SW 1271 (cell line): Measurements from ENCODE around the gene PSME2.

Experiments
- DNase-seq, 2 experiments: peaks; one replicate each; lab custom pipeline; 2025; lab: John Stamatoyannopoulos, UW

PSME2 gene

DNA sequence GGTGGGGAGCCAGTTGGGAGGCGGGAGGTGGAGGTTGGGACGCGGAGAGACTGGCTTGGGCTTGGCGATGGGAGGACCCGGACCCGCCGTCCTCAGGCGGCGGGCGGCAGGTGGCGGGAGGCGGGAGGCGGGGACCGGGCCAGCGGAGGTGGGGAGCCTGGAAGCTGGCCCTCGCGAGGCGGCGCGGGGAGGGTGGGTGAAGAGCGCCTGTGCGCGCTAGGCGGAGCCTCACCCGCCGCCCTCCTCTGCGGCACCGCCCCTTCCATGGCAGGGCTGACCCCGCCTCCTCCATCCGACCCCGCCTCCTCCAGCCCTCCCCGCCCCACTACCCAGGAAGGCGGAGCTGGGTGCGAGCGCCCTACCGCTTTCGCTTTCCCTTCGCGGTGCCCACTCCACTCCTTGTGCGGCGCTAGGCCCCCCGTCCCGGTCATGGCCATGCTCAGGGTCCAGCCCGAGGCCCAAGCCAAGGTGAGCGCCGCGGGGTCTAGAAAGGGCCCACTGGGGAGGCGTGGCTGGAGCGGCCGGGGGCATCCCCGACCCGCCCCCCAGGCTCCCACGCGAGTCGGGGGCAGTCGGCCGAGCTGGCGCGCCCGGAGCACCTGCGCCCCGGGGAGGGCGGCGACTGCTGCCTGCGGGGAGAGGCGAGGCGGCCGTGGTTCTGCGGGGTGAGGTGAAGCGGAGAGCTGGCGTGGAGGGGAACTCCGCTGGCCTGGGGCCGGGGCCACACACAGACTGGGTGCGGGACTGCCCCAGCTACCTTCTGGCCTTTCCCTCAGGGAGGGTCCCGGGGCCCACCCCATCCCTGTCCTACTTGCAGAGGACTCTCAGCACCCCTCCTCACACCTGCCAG, 10.4 kb downstream of the PSME2 start, which contains the start of gene PSME1:
PSME1 (plus strand) TSS at position 361 of the 850 bp plus-strand sequence; CDS start at position 430, 69 bp downstream.
- DNase-seq = peak; percentile 53 to 86

DNA sequence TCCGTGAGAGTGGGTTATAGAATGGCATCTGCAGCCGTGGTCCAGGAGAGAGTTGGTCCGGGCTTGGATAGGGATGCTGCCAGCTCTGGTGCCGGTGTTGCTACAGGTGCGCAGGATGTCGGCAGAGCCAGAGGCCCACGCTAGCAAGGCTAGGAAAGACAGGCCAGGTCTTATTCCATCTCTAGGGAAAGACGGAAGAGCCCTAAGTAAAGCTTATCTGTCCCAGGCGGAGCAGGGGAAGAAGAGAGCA, 10.9 kb downstream of the PSME2 start:
- DNase-seq = no peak

DNA sequence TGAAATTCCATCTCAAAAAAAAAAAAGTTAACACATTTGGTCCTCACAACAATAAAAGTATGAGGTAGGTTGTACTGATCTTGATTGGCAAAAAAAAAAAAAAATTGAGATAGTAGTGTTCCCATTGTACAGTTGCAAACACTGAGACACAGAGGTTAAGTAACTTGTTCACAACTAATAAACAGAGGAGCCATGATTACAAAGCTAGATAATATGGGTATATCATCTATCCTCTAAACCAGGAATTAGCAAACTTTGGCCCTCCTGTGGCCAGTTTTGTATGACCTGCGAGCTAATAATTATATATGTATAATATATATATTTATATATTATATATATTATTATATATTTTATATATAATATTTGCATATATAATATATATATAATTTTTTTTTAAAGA, 12.7 kb downstream of the PSME2 start:
- no peak for DNase-seq

DNA sequence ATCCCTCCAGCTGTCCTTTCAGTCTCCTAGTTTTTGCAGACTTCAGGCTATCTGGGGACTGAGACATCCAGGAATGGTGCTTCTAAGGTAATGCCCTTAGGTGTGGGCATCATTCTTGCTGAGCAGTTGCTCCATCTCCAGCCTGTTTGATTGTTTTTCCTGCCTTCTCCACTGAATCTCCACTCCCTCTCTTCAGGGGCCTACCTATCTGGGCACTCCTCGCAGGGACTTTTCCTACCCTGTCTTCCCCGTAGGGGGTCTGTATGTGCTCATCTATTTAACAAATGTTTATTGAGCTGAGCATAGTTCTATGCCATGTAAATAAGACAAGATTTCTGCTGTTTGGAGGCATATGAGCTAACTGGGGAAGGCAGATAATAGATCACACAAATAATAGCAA, 13.4 kb downstream of the PSME2 start:
- DNase-seq = no peak

DNA sequence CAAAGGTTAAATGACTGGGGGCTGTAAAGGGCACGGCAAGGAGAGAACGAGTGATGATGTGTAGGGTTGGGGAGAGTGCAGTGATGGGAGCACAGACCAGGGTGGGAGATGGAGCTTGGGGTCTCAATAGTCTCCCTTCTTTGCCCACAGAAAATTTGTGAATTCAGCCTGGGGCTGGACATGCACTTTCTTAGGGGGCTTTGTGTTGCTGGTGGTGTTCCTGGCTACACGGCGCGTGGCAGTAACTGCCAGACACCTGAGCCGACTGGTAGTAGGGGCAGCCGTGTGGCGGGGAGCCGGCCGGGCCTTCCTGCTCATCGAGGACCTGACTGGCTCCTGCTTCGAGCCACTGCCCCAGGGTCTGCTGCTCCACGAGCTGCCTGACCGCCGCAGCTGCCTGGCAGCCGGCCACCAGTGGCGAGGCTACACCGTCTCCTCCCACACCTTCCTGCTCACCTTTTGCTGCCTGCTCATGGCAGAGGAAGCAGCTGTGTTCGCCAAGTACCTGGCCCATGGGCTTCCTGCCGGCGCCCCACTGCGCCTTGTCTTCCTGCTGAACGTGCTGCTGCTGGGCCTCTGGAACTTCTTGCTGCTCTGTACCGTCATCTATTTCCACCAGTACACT, 14.2 kb downstream of the PSME2 start:
- no peak for DNase-seq

DNA sequence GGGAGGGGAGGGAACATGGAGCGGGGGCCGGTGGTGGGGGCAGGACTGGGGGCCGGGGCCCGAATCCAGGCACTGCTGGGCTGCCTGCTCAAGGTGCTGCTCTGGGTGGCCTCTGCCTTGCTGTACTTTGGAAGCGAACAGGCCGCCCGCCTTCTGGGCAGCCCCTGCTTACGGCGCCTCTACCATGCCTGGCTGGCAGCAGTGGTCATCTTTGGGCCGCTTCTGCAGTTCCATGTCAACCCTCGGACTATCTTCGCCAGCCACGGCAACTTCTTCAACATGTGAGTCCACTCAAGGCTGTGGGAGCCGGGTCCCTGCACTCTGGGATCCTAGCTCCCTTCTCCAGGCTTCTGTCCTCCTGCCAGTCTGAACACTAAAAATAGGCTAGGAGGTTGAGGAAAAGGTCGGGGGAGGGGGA, 14.9 kb downstream of the PSME2 start:
- no peak for DNase-seq

DNA sequence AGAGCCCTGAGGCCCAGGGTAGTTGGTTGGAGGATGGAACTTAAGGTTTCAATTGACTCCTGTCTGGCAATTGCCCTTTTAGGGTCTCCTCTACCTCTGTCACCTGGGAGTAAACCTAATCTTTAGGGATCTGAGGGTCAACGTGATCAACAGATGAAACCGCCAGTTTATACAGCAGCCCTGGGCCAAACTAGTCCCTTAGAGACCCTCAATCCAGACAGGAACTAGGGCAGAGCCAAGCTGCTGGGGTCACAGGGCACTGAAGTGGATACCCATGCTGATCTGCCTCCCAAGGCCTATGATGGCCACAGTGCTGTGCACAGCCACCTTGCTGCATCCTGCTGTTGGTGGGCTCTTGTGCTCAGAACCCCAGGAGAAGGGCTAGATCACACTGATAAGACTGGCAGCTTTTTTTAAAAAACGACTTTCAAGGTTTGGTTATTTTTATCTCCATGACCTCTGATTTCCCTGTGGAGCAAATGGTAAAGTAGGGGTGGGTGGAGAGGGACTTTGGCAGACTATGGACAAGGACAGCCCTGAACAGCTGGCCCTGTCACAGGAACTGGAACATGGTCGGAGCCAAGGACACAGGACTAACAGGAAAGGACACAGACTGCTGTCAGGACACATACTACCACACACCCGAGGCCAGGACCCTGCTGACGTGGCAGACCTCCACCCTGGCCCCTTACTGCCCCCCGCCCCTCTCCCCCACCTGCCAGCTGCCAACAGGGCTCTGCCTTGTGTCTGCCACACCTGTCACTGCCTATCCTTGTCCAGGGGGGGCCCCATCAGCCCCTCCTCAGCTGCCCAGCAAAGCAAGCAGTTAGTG, 15.5 kb downstream of the PSME2 start:
- no peak for DNase-seq

DNA sequence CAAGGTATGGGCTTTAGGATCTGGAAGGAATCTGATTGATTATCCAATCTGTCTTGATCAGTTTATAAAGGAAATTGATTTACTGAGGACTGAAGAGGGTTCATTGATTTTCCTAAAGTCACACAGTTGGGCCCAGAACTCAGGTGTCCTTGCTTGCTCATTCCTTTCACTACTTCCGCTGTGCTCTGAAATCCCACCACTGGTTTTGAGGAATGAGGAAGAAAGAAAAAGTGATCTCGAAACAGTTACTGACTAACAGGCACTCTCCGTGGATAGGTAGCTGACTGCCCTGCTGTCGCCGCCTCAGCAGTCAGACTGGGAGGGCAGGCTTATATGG, 16.1 kb downstream of the PSME2 start, which contains the start of gene FITM1:
FITM1 (plus strand) TSS at position 280 of the 337 bp plus-strand sequence. CDS start 905 bp downstream, outside the sequence.
- no peak for DNase-seq

DNA sequence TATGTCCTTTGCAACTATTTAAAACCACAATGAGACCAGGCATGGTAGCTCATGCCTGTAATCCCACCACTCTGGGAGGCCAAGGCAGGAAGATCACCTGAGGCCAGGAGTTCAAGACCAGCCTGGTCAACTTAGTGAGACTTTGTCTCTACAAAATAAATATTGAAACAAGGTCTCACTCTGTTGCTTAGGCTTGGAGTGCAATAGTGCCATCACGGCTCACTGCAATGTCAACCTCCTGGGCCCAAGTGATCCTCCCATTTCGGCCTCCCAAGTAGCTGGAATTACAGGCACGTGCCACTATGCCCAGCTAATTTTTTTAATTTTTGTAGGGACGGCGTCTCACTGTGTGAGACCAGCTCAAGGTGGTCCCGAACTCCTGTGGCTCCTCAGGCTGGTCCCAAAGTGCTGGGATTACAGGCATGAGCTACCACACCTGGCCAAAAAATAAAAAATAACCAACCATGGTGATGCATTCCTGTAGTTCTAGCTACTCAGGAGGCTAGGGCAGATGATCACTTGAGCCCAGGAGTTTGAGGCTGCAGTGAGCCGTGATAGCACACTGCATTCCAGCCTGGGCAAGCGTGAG, 16.9 kb downstream of the PSME2 start:
- DNase-seq = no peak

DNA sequence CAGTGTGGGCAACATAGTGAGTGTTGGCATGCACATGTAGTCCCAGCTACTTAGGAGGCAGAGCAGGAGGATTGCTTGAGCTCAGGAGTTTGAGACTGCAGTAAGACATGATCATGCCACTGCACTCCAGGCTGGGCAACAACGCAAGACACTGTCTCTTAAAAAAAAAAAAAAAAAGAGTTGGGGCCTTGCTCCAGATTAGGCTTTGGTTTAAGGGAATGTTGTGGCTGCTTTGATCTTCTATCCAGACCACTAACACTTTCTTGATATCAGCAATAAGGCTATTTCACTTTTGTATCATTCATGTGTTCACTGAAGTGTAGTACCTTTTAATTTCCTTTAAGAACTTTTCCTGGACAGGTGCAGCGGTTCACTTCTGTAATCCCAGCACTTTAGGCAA, 18.7 kb downstream of the PSME2 start:
- no peak for DNase-seq

DNA sequence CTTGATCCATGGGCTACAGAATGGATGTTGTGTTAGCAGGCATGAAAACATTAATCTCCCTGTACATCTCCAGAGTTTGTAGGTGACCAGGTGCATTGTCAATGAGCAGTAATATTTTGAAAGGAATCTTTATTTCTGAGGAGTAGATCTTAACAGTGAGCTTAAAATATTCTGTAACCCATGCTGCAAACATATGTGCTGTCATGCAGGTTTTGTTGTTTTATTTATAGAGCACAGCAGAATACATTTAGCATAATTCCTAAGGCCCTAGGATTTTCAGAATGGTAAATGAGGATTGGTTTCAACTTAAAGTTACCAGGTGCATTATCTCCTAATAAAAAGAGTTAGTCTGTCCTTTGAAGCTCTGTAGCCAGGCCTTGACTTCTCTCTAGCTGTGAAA, 19.5 kb downstream of the PSME2 start:
- no peak for DNase-seq

DNA sequence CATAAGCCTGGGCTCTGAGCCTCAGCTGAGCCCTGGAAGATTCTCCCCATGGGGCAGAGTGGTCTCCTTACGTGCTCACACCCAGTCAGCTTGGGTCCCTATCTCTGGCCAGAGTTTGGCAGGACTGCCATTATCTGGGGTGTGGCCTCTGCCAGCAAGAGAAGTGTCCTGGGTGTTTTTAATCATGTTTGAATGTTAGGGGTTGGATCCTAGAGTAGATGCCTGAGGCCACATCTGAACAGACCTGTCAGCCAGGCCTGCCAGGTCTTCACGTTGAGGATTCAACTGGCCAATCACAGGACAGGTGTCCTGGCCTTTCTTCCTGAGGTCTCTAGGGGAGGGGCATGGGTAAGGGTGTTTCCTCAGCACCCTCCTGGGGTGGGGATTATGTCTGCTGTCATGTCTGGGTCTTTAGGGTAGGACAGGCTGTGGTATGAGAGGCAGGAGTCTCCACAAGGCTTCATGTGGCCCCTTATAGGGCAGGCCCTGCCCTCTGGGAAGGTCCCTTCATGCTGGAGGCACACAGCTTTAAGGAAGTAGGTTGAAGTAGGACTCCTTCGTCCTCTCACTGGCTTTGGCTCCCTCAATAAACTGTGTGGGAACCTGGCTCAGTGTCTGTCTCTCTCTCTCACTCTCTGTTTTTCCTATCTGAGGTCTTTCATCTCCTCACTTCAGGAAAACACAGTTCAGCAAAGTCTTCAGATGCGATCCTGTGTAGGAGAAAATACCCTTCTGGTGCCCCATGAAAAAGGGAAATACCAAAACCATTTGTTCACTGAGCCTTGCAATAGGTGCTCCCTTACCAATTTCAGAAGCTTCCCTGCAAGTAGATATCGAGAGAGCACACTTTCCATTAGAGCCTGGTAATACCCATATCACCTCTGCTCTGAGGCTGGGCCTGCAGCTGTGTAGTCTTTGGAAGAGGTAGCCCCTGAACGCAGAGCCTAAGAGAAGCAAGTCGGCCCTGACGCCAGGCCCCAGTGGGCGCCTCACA, 22.7 kb downstream of the PSME2 start:
- DNase-seq = no peak

DNA sequence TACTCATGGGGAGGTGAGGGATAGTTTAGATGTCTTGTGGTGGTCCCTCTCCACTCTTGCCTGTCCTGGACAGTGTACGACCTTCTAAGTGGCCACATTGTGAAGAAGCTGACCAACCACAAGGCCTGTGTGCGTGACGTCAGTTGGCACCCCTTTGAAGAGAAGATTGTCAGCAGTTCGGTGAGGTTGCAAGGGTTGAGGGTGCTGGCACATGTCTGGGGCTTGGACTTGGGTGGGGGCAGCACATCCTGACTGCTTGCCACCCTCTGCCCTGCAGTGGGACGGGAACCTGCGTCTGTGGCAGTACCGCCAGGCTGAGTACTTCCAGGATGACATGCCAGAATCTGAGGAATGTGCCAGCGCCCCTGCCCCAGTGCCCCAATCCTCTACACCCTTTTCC, 23.5 kb downstream of the PSME2 start:
- no peak for DNase-seq

DNA sequence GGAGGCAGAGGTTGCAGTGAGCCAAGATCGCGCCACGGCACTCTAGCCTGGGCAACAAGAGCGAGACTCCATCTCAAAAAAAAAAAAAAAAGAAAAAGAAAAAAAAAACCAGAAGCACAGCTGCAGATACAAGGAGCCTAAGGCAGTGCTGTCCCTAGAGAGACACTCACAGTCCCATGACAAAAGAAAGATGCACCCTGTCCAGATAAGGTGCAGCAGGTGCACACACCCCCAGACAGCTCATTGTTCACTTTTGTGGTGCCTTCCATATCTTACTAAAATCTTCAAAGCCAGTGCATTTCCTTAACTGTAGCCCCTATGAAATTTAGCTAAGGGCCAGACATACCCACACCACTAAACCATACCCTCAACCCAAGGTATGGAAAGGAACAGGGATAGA, 24.0 kb downstream of the PSME2 start:
- no peak for DNase-seq

DNA sequence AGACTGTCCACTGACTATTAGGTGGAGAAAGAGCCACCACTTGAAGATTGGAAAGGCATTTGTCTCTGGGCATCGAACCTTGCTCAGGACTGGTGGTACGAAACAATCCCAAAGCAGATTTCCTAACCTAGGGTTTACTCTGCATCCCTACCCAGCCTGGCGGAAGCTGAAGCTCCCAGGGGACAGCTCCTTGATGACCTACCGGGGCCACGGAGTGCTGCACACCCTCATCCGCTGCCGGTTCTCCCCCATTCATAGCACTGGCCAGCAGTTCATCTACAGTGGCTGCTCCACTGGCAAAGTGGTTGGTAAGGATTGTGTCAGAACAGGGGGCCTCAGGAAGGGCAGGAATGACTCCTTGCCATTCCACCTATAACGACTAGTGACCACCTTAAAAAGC, 25.2 kb downstream of the PSME2 start:
- DNase-seq = no peak

DNA sequence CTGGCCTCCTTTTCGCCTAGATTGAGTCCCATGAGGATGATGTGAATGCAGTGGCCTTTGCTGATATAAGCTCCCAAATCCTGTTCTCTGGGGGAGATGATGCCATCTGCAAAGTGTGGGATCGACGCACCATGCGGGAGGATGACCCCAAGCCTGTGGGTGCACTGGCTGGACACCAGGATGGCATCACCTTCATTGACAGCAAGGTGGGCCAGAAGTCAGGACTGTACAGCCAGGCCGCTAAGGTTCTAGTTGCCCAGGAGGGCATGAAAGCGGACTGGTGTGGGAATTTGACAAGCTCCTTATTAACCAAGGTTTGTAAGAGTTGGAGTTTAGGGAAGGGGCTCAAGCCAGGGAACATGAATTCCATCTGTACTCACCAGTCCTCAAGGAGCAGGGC, 26.7 kb downstream of the PSME2 start:
- DNase-seq = no peak

DNA sequence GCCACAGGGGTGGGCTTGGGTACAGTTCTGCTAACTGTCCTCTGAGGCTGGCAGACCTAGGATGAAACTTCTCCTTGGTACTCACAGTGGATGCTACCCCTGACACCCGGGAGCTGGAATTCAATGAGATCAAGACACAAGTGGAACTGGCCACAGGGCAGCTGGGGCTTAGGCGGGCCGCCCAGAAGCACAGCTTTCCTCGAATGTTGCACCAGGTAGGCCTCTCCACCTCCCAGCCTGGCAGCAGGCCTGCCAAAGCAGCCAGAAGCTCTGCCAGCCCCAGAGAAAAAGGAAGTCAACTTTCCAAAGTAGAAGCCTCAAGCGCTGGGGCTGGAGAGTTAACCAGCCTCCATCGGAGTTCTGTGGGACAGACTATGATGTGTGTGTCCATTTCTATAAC, 29.2 kb downstream of the PSME2 start:
- no peak for DNase-seq

DNA sequence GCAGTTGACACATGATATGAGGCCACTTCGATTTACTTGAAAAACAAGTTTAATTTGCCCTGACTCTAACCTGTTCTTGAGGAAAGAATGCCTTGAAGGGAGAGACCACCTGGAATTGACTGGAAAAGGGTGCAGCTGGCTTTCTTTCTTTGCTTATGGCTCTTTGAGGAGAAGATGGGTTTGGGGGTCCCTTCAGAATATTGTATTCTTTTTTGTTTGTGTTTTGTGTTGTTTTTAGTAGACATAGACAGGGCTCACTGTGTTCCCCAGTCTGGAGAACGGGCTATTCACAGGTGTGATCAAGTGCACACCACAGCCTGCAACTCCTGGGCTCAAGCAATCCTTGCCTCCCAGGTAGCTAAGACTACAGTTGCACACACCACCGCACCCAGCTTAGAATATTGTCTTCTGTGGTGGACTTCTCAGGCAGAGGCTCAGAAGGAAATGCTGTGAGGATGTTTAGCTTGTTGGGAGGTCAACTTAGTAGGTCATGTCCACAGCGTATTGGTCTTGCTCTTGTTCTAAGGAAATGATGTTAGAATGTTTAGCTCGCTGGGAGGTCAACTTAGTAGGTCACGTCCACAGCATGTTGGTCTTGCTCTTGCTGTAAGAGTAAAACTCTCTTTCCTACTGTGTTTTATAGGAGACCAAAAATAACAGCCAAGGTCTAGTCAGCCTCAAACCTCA, 30.1 kb downstream of the PSME2 start:
- no peak for DNase-seq

DNA sequence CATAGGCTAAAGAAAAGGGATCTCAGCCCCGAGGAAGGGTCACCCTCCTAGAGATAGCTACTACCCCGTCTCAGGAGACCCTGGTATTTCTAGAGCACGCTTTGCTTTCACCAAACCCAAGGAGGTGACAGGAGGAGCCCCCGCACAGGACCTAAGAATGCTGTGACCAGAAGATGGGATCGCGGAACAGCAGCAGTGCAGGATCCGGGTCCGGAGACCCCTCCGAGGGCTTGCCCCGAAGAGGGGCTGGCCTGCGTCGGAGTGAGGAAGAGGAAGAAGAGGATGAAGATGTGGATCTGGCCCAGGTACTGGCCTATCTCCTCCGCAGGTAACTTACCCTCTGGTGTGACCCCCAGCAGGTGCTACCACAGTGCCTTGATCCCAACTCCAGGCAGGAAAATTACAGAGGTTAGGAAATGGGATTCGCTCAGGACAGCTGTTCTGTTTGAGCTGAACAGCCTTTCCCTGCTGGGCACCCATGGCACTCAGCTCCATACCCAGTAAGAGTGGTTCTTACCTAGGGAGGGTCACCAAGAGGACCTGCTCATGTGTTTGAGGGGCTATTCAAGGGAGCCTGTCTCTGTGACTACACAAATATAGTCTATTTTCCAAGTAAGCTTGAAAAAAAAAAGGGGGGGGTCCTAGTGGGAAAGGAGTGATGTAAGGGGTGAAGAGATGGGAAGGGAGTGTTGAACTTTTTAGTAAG, 30.8 kb downstream of the PSME2 start:
- DNase-seq = no peak
